HG02759 (cell line): Measurements from ENCODE around the gene QSOX2.

Experiments used
- ATAC-seq: cut with Tn5 transposase; IDR thresholded peaks from one replicate; pipeline ENCODE4 v1.9.1; 2021; ENCODE audit warnings: mild to moderate bottlenecking, moderate library complexity; ENCODE audit not compliant: unreplicated experiment

QSOX2 gene

GRCh38 chr9:136283291-136284235 lies 38.0 kb upstream of the QSOX2 start:
- peak; percentile 72 for ATAC-seq

DNA sequence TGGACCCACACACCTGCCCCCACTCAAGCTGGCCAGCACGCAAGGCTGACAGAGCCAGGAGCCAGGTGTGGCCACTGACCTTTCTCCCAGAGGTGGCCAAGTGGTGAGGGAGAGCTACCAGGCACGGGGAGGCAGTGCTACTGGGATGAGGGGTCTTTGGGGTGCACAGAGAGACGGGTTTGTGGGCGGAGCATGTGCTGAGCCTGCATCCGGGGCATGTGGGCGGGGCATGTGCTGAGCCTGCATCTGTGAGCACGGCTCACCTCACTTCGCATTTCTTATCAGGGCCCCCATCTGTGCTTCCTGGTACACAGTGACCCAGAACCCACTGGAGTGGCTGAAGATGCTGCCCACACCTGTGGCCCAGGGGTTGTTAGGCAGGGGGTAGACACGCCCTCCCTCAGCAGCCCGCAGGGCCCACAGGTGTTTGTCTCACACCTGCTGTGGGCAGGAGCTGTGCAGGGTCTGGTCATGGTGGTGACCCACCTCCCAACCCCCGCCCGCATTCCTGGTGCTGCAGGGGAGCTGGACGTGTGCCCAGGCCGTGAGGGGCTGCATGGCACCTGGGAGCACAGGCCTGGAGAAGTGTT lies 36.8 kb upstream of the QSOX2 start:
- no peak for ATAC-seq

DNA sequence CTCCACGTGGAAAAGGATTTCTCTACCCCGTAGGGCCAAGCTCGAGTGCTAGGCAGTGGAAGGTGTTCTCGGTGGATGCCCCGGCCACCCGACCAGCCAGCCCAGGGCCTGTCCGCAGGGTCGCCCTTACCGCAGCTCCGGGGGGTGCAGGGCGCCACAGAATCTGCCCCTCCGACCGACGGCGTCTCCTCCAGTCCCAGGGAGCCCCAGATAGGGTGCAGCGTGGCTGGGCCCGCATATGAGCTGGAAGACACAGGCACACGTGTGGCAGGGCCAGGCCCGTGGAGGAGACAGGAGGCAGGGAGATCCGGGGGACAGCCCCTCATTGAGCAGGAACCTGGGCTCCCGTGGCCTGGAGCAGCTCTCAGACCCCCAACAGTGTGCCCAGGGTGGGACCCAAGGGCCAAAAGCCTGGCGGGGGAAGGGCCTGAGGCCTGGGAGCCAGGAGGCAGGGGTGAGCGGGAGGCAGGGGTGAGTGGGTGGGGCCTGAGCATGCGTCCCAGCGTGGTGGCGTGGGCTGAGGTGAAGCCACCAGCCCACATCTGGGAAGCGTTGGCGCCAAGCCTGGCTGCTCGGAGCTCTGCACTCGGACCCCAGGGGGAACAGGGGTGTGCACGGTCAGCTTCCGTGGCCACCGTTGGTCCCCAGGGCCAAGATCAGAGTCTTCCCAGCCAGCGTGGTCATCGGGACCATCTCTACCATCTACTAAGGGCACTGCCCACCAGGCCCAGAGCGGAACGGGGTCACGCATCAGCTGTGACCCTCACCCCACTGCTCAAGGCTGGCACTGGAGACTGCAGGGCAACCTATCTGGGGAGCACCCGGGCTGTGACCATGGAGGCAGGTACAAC lies 36.0 kb upstream of the QSOX2 start:
- no peak for ATAC-seq

- no peak for ATAC-seq
Observed at GRCh38 chr9:136280535-136281315, 35.1 kb upstream of the QSOX2 start.

DNA sequence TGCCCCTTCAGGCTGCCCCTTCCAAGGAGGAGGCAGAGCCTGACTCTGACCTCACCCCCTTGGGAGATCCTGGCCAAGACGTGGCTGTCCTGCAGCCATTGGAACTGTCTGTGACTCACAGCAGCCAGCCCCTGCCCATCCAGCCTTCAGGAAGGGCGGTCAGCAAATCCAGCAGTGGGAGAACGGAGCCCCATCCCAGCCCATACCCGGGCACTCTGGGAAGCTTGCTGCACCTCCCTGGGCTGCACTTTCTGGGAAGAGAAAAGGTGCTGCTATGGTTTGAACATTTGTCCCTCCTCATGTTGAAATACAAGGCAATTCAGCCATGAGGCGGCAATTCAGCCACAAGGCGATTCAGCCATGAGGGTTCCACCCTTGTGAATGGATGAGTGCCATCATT lies 33.9 kb upstream of the QSOX2 start:
- no peak for ATAC-seq

DNA sequence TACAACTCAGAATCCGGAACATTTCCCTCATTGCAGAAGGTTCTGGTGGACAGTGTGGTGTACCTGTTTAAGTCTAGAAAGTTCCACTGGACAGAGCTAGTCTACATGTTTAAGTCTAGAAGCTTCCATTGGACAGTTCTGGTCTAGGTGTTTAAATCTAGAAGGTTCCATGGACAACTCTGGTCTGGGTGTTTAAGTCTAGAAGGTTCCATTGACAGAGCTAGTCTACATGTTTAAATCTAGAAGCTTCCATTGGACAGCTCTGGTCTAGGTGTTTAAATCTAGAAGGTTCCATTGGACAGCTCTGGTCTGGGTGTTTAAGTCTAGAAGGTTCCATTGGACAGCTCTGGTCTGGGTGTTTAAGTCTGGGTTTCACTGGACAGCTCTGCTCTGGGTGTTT lies 33.3 kb upstream of the QSOX2 start:
- no peak for ATAC-seq

DNA sequence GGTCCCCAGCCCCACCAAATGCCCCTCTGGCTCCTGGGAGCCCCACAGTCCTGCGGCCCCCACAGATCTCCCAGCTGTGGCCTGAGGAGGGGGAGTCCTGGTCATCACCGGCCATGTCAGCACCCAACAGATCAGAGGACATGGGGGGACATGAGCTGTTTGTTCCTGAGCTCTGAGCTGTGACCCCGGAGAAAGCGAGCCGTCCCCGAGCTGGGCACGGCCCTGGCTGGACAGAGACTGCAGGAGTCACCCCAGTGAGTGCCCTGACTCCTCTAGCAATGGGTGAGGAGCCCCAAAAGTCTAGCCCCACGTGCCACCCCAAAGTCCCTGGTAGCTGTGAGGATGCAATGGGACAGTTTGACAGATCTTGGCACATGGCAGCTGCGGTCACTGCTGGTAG lies 32.6 kb upstream of the QSOX2 start:
- no peak for ATAC-seq

DNA sequence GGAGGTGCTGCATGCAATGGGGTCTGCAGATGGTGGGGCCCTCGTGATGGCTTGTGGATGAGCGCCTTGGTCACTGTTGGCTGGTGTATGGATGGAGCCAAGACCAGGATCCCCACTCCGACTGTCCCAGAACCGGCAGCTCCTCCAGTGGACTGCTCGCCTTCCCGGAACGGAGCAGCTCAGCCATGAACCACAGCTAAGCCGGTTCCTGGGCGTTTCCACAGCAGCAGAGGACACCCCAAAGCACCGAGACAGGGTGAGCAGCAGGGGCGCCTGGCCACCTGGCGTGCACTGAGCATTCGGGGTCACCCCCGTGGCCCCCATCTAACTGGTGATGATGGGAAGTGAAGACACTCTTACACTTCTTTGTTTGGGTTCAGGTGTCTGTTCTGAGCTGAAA lies 32.1 kb upstream of the QSOX2 start:
- ATAC-seq, result no peak

GRCh38 chr9:136276716-136277115 lies 31.1 kb upstream of the QSOX2 start:
- no peak for ATAC-seq

DNA sequence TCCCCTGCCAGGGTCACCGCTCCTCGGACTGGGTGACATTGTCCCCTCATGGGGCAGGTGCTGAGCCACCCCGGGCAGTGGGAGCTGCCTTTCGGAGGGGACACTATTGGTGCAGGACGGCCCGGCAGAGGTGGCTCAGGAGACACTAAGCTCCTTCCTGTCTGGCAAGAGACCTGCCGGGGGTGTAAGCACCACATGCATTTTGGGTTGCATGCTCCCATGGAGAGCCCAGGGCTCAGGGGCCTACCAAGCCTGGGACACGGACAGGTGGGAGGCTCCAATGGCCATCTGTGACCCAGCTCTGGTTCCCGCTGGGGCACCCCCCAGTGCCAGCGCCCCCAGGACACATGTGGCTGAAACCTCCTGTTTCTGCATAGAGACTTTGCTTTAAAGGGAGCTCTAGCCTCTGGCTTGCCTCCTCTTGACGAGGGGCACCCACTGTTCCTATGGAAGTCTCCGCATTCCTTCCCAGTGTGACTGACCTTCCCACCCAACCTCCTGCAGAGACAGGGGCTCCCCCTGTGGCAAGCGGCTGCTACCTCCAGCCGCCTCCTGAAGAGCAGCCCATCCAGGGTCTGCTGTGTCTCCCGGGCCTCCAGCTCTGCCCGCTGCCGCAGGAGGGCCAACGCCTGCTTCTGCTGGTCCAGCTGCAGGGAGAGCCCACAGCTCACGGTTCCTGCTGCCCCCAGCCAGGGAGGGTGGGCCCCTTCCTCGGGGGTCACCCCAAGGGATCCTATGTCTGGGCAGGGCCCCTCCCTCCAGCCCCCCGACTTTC lies 30.2 kb upstream of the QSOX2 start:
- ATAC-seq, result no peak

DNA sequence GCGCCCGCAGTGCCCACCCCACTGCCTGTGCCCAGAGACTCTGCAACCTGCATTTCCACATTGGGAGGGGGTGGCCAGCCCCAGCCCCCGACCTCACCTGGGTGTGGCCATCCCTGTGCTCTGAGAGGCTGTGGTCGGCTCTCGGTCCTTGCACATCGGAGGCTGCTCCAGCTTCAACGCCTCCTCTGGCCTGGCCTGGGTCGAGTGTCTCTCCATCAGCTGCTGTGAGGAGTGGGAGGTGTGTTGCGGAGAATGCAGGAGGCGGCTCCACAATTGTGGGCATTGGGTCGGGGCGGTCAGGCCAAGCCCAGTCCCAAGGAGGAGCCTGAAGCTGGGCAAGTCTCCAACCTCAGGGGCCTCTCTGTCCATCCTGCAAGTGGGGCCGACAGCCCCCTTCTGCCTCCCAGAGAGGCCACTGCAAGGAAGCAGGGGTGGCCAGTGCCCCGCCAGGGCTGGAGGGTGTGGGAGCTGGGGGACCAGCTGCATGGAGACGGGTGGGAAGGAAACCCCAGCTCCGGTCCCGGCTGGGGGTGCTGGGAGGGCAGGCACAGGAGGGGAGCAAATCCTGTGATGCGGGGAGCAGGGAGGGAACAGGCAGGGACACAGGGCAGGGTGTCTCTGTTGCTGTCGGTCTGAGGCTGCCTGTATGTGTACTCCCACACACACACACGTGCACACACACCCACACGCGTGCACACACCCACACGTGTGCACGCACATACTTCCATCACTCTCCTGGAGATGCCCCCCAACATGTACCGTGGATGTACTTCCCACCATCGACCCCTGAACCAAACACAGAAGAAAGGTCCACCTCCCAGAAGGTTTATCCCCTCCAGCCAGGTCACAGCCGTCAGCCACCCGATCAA lies 29.4 kb upstream of the QSOX2 start:
- no peak for ATAC-seq

- ATAC-seq, result no peak
Observed at GRCh38 chr9:136273921-136274785, 28.5 kb upstream of the QSOX2 start.

DNA sequence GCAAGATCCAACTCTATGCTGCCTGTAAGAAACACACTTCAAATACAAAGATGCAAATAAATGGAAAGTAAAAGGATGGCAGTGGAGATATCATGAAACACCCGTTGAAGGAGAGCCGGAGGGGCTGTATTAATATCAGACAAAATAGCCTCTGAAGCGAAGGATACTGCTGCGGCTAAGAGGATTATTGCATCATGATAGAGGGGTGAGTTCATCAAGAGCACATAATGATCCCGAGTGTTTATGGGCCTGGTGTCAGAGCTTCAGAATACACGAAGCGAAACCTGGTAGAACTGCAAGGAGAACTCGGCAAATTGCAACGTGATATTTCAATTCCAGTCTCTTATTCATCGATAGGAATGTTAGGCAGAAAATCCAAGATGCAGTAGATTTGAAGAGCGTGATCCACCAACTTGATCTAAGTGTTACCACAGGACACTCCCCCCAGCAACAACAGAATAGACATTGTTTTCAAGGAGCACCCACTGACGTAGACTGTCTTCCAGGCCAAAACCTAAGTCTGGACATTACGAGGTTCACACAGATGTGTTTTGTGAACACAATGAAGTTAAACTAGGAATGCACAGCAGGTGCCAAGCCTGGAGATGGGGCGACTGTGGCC lies 27.7 kb upstream of the QSOX2 start:
- ATAC-seq, result no peak

- no peak for ATAC-seq
Observed at GRCh38 chr9:136270173-136270705, 24.6 kb upstream of the QSOX2 start.

GRCh38 chr9:136268735-136269134 lies 23.1 kb upstream of the QSOX2 start:
- ATAC-seq, result no peak

- no peak for ATAC-seq
Observed at GRCh38 chr9:136268318-136268717, 22.7 kb upstream of the QSOX2 start.
